Measurements from ENCODE around the gene GNAZ. TPM values are rescaled to one million over a fixed set of nuclear protein-coding genes. Genes with fewer than 3 reads are reported as not detected.

The GNAZ gene
- total and polyA plus RNA-seq, 2 donors (not counting 1 experiment from before 2014, with no cell fraction given) = 2.8 to 9.1 TPM

DNA sequence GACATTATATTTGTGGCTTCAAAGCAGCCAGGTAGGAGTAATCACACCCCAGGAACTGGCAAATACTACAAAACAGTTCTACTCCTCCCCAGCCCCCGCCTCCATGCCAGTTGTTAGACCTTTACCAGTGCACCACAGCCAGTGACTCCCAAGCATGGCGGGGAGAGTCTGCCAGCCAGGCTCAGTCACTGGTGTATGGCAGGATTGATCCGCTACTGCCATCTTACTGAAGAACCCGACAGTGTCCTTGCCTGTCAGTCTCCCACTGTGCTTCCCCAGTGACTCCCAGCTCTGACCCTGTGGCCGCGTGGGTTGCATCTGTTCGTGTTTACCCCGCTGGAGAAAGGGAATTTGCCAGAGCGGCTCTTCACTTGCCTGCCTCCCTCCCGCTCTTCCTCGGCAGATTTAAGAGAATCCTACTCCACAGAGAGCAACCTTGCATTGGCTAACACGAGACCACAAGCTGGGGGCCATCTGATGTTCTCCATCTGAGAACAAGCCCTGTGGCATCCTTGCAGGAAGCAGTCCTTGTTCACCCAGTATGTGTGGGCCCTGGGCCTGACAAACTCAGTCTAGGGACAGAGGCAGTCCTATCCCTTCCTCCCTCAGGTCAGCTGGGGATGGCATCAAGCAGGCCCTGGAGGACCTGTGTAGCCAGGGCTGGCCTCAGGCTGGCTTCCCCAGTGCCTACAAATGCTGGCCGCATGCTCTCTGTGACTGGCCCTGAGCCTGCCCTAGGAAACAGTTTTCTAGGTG is 33.1 kb downstream of the GNAZ start:
- Mint-ChIP-seq H3K27ac (no peak overlapping the region), H3K27me3 (no peaks in the 10 kb centered on the region), H3K4me3 (no peak overlapping the region), H3K4me1 (peaks cover 3% of the 10 kb centered on the region), H3K9me3 (ENCODE audit: insufficient read depth) (no peaks in the 10 kb centered on the region)
- Histone ChIP-seq H3K4me1 (ENCODE audit: control insufficient read depth in 2 of 2, insufficient read depth in 2 of 2, low read length in 2 of 2) (no peaks in the 10 kb centered on the region), H3K4me3 (ENCODE audit: control extremely low read depth in 1 of 5, extremely low read depth in 1 of 5, insufficient read depth in 1 of 5, low read depth in 2 of 5, low read length in 4 of 5) (no peak overlapping the region), H3K9ac (ENCODE audit: low read length) (no peak overlapping the region), H2AFZ (ENCODE audit: insufficient read depth, low read depth, low read length, poor library complexity, severe bottlenecking) (no peak overlapping the region), H3K27me3 (replicated peaks in 1 of 4; ENCODE audit: control extremely low read depth in 1 of 4, control insufficient read depth in 3 of 4, insufficient read depth in 4 of 4, low read length in 3 of 4) (no peaks in the 10 kb centered on the region), H3K36me3 (replicated peaks in 1 of 2; ENCODE audit: control extremely low read depth in 1 of 2, control insufficient read depth in 1 of 2, extremely low read depth in 1 of 2, insufficient read depth in 2 of 2, low read length in 1 of 2) (no peaks in the 10 kb centered on the region), H3K9me3 (ENCODE audit: control extremely low read depth in 1 of 3, control insufficient read depth in 2 of 3, insufficient read depth in 1 of 3, low read length in 2 of 3) (no peaks in the 10 kb centered on the region), H3K4me2 (replicated peaks; ENCODE audit: low read depth, low read length, poor library complexity, severe bottlenecking) (no peak overlapping the region), H3K27ac (ENCODE audit: low read length in 2 of 2) (no peak overlapping the region), H4K20me1 (ENCODE audit: control insufficient read depth, insufficient read depth, low read length, poor library complexity, severe bottlenecking) (no peaks in the 10 kb centered on the region), H3K79me2 (ENCODE audit: control insufficient read depth, insufficient read depth, low read length) (no peaks in the 10 kb centered on the region)
- ATAC-seq (ENCODE audit: low read depth) = no peak
- no peak for DNase-seq
- ChIA-PET POLR2A (interaction anchor here (0.6 kb wide), 1 partner anchor 42 kb away, joined by 7 read pairs; the partner anchor contains the start of gene RAB36), CTCF (interaction anchor here (0.5 to 2.0 kb wide), 2 partner anchors 143 to 156 kb away, joined by 3 to 6 read pairs; no protein-coding TSS in a partner anchor)
- intact Hi-C loops (cut with micrococcal nuclease) = no loop called here
- WGBS (ENCODE audit: insufficient coverage) = 96% methylated on average over 12 of the region's 13 CpGs
- TF ChIP-seq EZH2 (IDR thresholded peaks at IDR 0.05; ENCODE audit: borderline replicate concordance, insufficient read depth, low read depth, low read length, poor library complexity, severe bottlenecking) = no peak
- TF ChIP-seq, protein P1, sequence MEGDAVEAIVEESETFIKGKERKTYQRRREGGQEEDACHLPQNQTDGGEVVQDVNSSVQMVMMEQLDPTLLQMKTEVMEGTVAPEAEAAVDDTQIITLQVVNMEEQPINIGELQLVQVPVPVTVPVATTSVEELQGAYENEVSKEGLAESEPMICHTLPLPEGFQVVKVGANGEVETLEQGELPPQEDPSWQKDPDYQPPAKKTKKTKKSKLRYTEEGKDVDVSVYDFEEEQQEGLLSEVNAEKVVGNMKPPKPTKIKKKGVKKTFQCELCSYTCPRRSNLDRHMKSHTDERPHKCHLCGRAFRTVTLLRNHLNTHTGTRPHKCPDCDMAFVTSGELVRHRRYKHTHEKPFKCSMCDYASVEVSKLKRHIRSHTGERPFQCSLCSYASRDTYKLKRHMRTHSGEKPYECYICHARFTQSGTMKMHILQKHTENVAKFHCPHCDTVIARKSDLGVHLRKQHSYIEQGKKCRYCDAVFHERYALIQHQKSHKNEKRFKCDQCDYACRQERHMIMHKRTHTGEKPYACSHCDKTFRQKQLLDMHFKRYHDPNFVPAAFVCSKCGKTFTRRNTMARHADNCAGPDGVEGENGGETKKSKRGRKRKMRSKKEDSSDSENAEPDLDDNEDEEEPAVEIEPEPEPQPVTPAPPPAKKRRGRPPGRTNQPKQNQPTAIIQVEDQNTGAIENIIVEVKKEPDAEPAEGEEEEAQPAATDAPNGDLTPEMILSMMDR (IDR thresholded peaks at IDR 0.05) = no peak

Data from B cell (primary cell).